GM12878 (cell line): ENCODE results near the gene FKBP11. TPM values are rescaled to one million over a fixed set of nuclear protein-coding genes. Genes with fewer than 3 reads are reported as not detected.

Experiments used
- ATF2 ChIP-seq: IDR thresholded peaks from 2 replicates; pipeline ENCODE4 v1.6.1; 2012; ENCODE audit warnings: low read length, inconsistent platforms
- BACH1 ChIP-seq: fragments of 450-650 bp; IDR thresholded peaks from 2 replicates; pipeline ENCODE4 v1.6.1; 2017; ENCODE audit warnings: mild to moderate bottlenecking, borderline replicate concordance
- CUX1 ChIP-seq: IDR thresholded peaks from 2 replicates; pipeline ENCODE4 v1.6.1; 2012; ENCODE audit warnings: improper control_type of control experiment, low read depth, low read length; ENCODE audit not compliant: insufficient replicate concordance
- E2F4 ChIP-seq: IDR thresholded peaks from 2 replicates; pipeline ENCODE4 v1.6.1; 2012; ENCODE audit warnings: low read depth, low read length, improper control_type of control experiment
- EED ChIP-seq: sonication (generic); IDR thresholded peaks from 2 replicates; pipeline ENCODE4 v1.6.1; 2016; ENCODE audit warnings: antibody characterized with exemption, low read depth
- FOXM1 ChIP-seq: IDR thresholded peaks from 2 replicates; pipeline ENCODE4 v1.6.1; 2012; ENCODE audit warnings: low read depth, mild to moderate bottlenecking, inconsistent platforms, low read length, moderate library complexity
- HCFC1 ChIP-seq: fragments of 150-350 bp; IDR thresholded peaks from 2 replicates; pipeline ENCODE4 v1.6.1; 2014; ENCODE audit warnings: low read length
- NR2F1 ChIP-seq: fragments of 450-650 bp; conservative IDR thresholded peaks from 2 replicates; pipeline ENCODE4 v1.6.1; 2017; ENCODE audit warnings: mild to moderate bottlenecking
- RAD51 ChIP-seq: fragments of 450-650 bp; IDR thresholded peaks from 2 replicates; pipeline ENCODE4 v1.6.1; 2016; ENCODE audit warnings: moderate library complexity, mild to moderate bottlenecking, inconsistent platforms
- SKIL ChIP-seq: fragments of 450-650 bp; IDR thresholded peaks from 2 replicates; pipeline ENCODE4 v1.6.1; 2017; ENCODE audit warnings: mild to moderate bottlenecking, low read depth, inconsistent platforms; ENCODE audit not compliant: poor library complexity, severe bottlenecking
- SMARCA5 ChIP-seq: fragments of 450-650 bp; IDR thresholded peaks from 2 replicates; pipeline ENCODE4 v1.6.1; 2017; ENCODE audit warnings: mild to moderate bottlenecking
- SMC3 ChIP-seq: IDR thresholded peaks from 2 replicates; pipeline ENCODE4 v1.6.1; 2011; ENCODE audit warnings: low read length, improper control_type of control experiment, borderline replicate concordance
- SP1 ChIP-seq: IDR thresholded peaks from one replicate; pipeline ENCODE4 v1.6.1; 2011; ENCODE audit warnings: low read depth, low read length
- TAF1 ChIP-seq: IDR thresholded peaks from 2 replicates; pipeline ENCODE4 v1.6.1; 2011; ENCODE audit warnings: mild to moderate bottlenecking, low read depth, low read length, borderline replicate concordance
- TARDBP ChIP-seq: IDR thresholded peaks from 2 replicates; pipeline ENCODE4 v1.6.1; 2016; ENCODE audit warnings: borderline replicate concordance
- YY1 ChIP-seq: IDR thresholded peaks from 2 replicates; pipeline ENCODE4 v1.6.1; 2011; ENCODE audit warnings: low read depth, mild to moderate bottlenecking, low read length
- ZNF217 ChIP-seq: fragments of 450-650 bp; IDR thresholded peaks from 2 replicates; pipeline ENCODE4 v1.6.1; 2017; ENCODE audit warnings: antibody characterized with exemption, mild to moderate bottlenecking
- ZSCAN29 ChIP-seq: fragments of 450-650 bp; IDR thresholded peaks from 2 replicates; pipeline ENCODE4 v1.6.1; 2017; ENCODE audit warnings: mild to moderate bottlenecking, moderate library complexity
- polyA plus RNA-seq, 11 experiments: library from polyadenylated mRNA; depleted of rRNA in 4 of 11; unstranded in 6 of 11; stranded (reverse) in 5 of 11; fragments of >200 nt; fragmentation: Nextera tagmentation in 4 of 11; fragmentation: Illumina TruSeq in 1 of 11; extraction: Ambion mirVana in 4 of 11; extraction: Trizol in 1 of 11; gene quantifications; 1 replicate in 1 of 11; 2 replicates in 10 of 11; pipeline versions ENCODE4 v1.2.1 to v1.2.3, GENCODE V29; 2011 to 2016; ENCODE audit warnings: inconsistent platforms in 2 of 11, missing spikeins in 2 of 11, low read depth in 1 of 11
- total RNA-seq, 4 experiments: library from RNA; depleted of rRNA in 3 of 4; stranded (reverse); fragments of >200 nt in 3 of 4; fragmentation: Illumina TruSeq in 1 of 4; extraction: Trizol in 1 of 4; gene quantifications; 2 replicates each; pipeline versions ENCODE4 v1.2.1 to v1.2.3, GENCODE V29; 2013 to 2021

Gene FKBP11
- total and polyA plus RNA-seq, 10 of the 15 experiments (the other 5 are each of a cell fraction or from before 2014, with no cell fraction given): 25.0 to 135 (median 56.5) TPM

DNA sequence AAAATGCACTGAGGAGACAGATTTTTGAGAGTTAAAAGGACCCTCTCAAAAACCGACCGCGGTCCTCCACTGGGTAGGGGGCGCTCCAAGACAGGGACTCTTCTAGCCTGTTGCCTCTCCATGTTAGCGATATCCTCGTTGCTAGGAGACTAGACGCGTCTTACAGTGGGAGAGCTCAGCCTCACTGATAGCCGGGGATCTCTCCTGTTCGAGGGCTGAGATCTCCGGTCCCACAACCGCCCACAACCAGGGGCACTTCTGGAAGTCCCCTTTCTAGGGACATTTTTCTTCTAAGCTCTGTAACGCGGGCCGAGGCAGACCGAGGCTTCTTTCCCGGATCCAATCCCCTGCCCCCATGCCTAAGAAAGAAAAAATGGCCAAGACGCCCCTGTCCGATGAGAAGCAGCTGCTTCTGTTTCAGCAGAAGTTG, 21.3 kb downstream of the FKBP11 start (continued):
- TF ChIP-seq NR2F1 (no peak), SMC3 (no peak), TARDBP (no peak), RAD51 (no peak), FOXM1 (no peak), YY1 (peak; percentile 78; the same call in 1 of the 2 replicates), ZSCAN29 (no peak), SP1 (no peak), TAF1 (no peak), CUX1 (no peak), SMARCA5 (0 out of 2 replicates have a peak, but pooled peaks have one; percentile 27), EED (no peak), E2F4 (no peak), BACH1 (no peak), ATF2 (no peak), ZNF217 (no peak), HCFC1 (peak; percentile 58), SKIL (no peak)
